Measurements from ENCODE around the gene LACTB.

DNA sequence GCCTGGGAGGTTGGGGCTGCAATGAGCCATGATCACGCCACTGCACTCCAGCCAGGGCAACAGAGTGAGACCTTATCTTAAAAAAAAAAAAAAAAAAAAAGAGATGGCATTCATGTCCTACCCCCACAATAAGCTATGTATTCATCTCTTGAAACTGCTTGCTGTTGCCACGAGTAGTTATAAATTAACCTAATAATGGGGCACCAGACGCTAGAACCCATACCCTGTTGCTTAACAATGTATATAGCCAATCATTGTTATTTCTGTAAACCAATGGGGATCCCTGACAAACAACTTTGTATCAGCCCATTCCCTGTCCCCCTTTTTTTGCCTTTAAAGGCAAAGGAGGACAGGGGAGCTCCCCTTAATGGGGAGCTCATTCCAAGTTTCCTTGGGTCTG lies 2.8 kb upstream of the LACTB start:
- TF ChIP-seq, protein P1, sequence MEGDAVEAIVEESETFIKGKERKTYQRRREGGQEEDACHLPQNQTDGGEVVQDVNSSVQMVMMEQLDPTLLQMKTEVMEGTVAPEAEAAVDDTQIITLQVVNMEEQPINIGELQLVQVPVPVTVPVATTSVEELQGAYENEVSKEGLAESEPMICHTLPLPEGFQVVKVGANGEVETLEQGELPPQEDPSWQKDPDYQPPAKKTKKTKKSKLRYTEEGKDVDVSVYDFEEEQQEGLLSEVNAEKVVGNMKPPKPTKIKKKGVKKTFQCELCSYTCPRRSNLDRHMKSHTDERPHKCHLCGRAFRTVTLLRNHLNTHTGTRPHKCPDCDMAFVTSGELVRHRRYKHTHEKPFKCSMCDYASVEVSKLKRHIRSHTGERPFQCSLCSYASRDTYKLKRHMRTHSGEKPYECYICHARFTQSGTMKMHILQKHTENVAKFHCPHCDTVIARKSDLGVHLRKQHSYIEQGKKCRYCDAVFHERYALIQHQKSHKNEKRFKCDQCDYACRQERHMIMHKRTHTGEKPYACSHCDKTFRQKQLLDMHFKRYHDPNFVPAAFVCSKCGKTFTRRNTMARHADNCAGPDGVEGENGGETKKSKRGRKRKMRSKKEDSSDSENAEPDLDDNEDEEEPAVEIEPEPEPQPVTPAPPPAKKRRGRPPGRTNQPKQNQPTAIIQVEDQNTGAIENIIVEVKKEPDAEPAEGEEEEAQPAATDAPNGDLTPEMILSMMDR (IDR thresholded peaks at IDR 0.05): no peak
- TF ChIP-seq POLR2AphosphoS5 (IDR thresholded peaks at IDR 0.05): no peak

All from breast epithelium (tissue), 3 donors.